ENCODE measurements around the gene LIX1.

- TF ChIP-seq BHLHE40 (IDR thresholded peaks at IDR 0.05; ENCODE audit: low read depth, low read length) = no peak
- TF ChIP-seq HMGXB4 (CRISPR knock-in tag; IDR thresholded peaks at IDR 0.05; ENCODE audit: borderline replicate concordance) = no peak
- TF ChIP-seq CTCF (IDR thresholded peaks at IDR 0.05) = no peak
- TF ChIP-seq PBX3 (IDR thresholded peaks at IDR 0.05) = no peak
- no peak for TF ChIP-seq CHD4 (IDR thresholded peaks at IDR 0.05; ENCODE audit: borderline replicate concordance)
- no peak for TF ChIP-seq USF2 (IDR thresholded peaks at IDR 0.05)
- TF ChIP-seq RFX5 (IDR thresholded peaks at IDR 0.05) = no peak
- TF ChIP-seq HOXB13 (CRISPR knock-in tag; IDR thresholded peaks at IDR 0.05; ENCODE audit: low read depth) = no peak
- TF ChIP-seq RAD21 (conservative IDR thresholded peaks at IDR 0.05 in 1 of 2, IDR thresholded peaks at IDR 0.05 in 1 of 2) = no peak
- no peak for TF ChIP-seq ESRRA (IDR thresholded peaks at IDR 0.05; ENCODE audit: borderline replicate concordance, low read length)
- TF ChIP-seq ELK1 (IDR thresholded peaks at IDR 0.05; ENCODE audit: low read depth, low read length) = no peak
- TF ChIP-seq JUN (IDR thresholded peaks at IDR 0.05) = no peak
- no peak for TF ChIP-seq EHMT2 (IDR thresholded peaks at IDR 0.05; ENCODE audit: low read depth)
- no peak for TF ChIP-seq MAX (IDR thresholded peaks at IDR 0.05)
Observed at GRCh38 chr5:97157689-97158088, 15.3 kb upstream of the LIX1 start.
